Fibroblast of villous mesenchyme (primary cell): Measurements from ENCODE around the gene GRIK4. TPM values are rescaled to one million over a fixed set of nuclear protein-coding genes. Genes with fewer than 3 reads are reported as not detected.

Experiments used
- DNase-seq: peaks from one replicate; pipeline ENCODE4 v3.0.0-alpha.2; 2010; ENCODE audit warnings: low read depth
- H3K4me3 ChIP-seq: 2 replicates; pipeline ENCODE4 v1.5.1; 2011; ENCODE audit warnings: low read depth, mild to moderate bottlenecking, low read length
- CTCF ChIP-seq: IDR thresholded peaks from 2 replicates; pipeline ENCODE4 v1.5.1; 2012; ENCODE audit warnings: low read depth, mild to moderate bottlenecking, low read length; ENCODE audit not compliant: insufficient read depth
- total RNA-seq: library from RNA; depleted of rRNA; stranded (reverse); fragments of >200 nt; gene quantifications from 2 replicates; pipeline ENCODE4 v1.2.3, GENCODE V29; 2012

Gene GRIK4
- total RNA-seq, 1 donor = under 0.01 TPM

DNA sequence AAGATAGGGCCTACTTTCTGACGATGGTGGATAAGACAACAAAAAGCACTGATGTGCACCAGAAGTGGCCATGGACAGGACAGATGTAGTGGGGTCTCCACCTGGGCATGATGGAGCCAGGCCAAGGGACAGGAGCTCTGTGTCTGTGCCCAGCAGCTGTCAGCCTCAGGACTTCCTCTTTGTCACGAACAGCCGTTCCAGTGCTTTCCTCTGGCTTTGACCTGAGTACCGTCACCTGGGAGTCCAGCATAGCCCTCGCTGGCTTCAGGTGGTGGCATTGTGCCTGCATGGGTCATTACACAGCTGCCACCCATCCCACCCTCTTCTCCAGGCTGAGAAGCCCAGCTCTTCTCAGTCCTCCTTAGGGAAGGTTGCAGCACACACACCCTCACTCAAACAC is 137.8 kb downstream of the GRIK4 start:
- no peak overlapping the region for H3K4me3 ChIP-seq
- no peak for TF ChIP-seq CTCF

DNA sequence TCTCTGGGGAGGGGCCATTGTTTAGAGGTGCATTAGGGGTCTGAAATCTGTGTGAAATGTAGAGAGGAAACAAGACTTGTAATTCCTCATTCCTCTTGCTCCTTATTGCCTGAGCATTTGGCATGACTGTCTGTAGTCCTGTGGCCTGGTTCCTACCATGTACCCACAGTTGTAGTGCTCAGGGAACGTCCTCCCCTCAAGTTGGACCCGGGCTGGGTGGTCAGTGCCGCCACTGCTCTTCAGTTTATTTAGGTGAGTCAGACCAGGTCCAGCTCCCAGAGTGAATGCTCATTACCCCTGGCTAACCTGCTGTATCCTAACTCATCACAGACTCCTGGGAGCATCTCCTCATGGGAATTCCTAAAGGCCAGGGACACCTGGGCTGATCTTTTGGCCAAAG is 139.8 kb downstream of the GRIK4 start:
- no peak overlapping the region for H3K4me3 ChIP-seq
- no peak for TF ChIP-seq CTCF
- DNase-seq = no peak

More for the DNA sequence above, 137.8 kb downstream of the GRIK4 start:
- DNase-seq = no peak

GRCh38 chr11:120651836-120652235 is 140.3 kb downstream of the GRIK4 start:
- no peak overlapping the region for H3K4me3 ChIP-seq
- no peak for DNase-seq
- TF ChIP-seq CTCF = no peak

- peak; percentile 11 for DNase-seq
- TF ChIP-seq CTCF = no peak
Observed at GRCh38 chr11:120652705-120653335, 141.3 kb downstream of the GRIK4 start.

DNA sequence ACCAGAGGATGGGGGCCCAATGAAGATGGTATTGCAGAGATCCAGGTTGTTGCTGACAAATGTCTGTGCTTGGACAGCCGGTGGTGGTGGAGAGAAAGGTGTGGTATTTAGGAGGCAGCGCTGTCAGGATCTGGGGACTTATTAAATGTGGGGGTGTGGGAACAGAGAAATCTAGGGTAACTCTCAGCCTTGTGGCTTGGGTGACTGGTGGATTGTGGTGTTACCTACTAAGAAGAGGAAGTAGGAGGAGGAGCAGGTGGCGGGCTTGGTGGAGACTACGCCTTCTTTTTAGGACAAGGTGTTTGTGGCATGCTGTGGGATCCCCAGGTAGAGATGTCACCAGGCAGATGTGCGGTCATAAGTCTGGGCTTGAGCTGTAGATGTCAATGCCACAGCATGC is 144.0 kb downstream of the GRIK4 start:
- no peak for DNase-seq
- no peak for TF ChIP-seq CTCF

More at GRCh38 chr11:120652705-120653335, 141.3 kb downstream of the GRIK4 start:
- H3K4me3 ChIP-seq = no peak overlapping the region

GRCh38 chr11:120657306-120658070 is 145.9 kb downstream of the GRIK4 start:
- TF ChIP-seq CTCF = no peak
- no peak for DNase-seq
- no peak overlapping the region for H3K4me3 ChIP-seq

More for the DNA sequence above, 144.0 kb downstream of the GRIK4 start:
- H3K4me3 ChIP-seq = no peak overlapping the region
